ENCODE measurements around the gene NFYB. TPM values are rescaled to one million over a fixed set of nuclear protein-coding genes. Genes with fewer than 3 reads are reported as not detected.

Gene NFYB
- total and polyA plus RNA-seq, 9 of the 15 experiments (the other 6 are each of a cell fraction or from before 2014, with no cell fraction given) = 14.5 to 51.5 (median 32.3) TPM

DNA sequence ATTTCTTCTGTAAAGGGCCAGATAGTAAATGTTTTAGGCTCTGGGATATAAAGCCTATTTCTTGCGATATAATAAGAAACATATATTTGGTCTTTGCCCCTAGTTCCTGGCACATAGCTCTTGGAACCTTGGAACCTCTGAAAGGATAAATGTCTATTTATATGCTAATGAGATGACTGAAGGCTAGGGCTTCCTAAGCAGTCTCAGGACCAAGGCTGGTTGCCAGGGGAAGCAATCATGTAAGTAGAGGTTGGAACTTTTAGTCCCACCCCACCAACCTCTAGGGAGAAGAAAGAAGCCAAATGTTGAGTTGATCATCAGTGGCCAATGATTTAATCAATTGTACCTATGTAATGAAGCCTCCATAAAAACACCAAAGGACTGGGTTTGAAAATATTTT, 26.6 kb upstream of the NFYB start:
- no peaks in the 10 kb centered on the region for H3K27me3 ChIP-seq (ENCODE audit: control insufficient read depth in 2 of 2, insufficient read depth in 2 of 2, low read length in 2 of 2)
- no peak for DNase-seq (ENCODE audit: extremely low read depth in 1 of 4, low spot score in 3 of 4)
- H3K79me2 ChIP-seq (ENCODE audit: control insufficient read depth, insufficient read depth, low read length) = no peaks in the 10 kb centered on the region
- 25% methylated on average over 1 of the region's 1 CpG for WGBS (ENCODE audit: insufficient coverage, low coverage, missing lambda C conversion rate)
- no peaks in the 10 kb centered on the region for H3K9me1 ChIP-seq (ENCODE audit: control insufficient read depth, insufficient read depth, low read length)
- no peaks in the 10 kb centered on the region for H3K36me3 ChIP-seq (ENCODE audit: control insufficient read depth, insufficient read depth, low read length)
- no peaks in the 10 kb centered on the region for H3K4me1 ChIP-seq (replicated peaks in 1 of 2; ENCODE audit: control insufficient read depth in 2 of 2, insufficient read depth in 2 of 2, low read length in 2 of 2)
- no peak for FAIRE-seq
- CTCF ChIA-PET (ENCODE audit: low intra/inter-chr PET ratio) = no interaction called here
- H3K4me2 ChIP-seq (ENCODE audit: insufficient read depth, low read length) = no peak overlapping the region
- no peak overlapping the region for H3K27ac ChIP-seq (ENCODE audit: extremely low read depth, low read depth, low read length)
- no peak overlapping the region for H3K9ac ChIP-seq (ENCODE audit: insufficient read depth in 1 of 2, low read depth in 2 of 2, low read length in 2 of 2)
- no peak overlapping the region for H2AFZ ChIP-seq (ENCODE audit: low read depth, low read length)
- no peak overlapping the region for H3K4me3 ChIP-seq
- POLR2A ChIA-PET = no interaction called here
- no peak for ATAC-seq
- intact Hi-C loops (cut with micrococcal nuclease) = no loop called here
- in situ Hi-C loops (cut with MboI) = no loop called here
- BruUV-seq (replicated peaks) = no TSS peak
- H3K9me3 ChIP-seq (replicated peaks; ENCODE audit: control insufficient read depth, insufficient read depth, low read depth, low read length) = no peaks in the 10 kb centered on the region
- no peaks in the 10 kb centered on the region for H4K20me1 ChIP-seq (replicated peaks; ENCODE audit: control insufficient read depth, insufficient read depth, low read length)
- TF ChIP-seq ZNF668 (CRISPR knock-in tag; IDR thresholded peaks at IDR 0.05) = no peak
- TF ChIP-seq ZNF561 (CRISPR knock-in tag; conservative IDR thresholded peaks at IDR 0.05) = no peak
- no peak for TF ChIP-seq CXXC5 (CRISPR knock-in tag; IDR thresholded peaks at IDR 0.05)
- TF ChIP-seq, protein P1, sequence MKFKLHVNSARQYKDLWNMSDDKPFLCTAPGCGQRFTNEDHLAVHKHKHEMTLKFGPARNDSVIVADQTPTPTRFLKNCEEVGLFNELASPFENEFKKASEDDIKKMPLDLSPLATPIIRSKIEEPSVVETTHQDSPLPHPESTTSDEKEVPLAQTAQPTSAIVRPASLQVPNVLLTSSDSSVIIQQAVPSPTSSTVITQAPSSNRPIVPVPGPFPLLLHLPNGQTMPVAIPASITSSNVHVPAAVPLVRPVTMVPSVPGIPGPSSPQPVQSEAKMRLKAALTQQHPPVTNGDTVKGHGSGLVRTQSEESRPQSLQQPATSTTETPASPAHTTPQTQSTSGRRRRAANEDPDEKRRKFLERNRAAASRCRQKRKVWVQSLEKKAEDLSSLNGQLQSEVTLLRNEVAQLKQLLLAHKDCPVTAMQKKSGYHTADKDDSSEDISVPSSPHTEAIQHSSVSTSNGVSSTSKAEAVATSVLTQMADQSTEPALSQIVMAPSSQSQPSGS (CRISPR knock-in tag; IDR thresholded peaks at IDR 0.05) = no peak
- TF ChIP-seq FOXJ3 (CRISPR knock-in tag; IDR thresholded peaks at IDR 0.05) = no peak
- TF ChIP-seq, protein P2, sequence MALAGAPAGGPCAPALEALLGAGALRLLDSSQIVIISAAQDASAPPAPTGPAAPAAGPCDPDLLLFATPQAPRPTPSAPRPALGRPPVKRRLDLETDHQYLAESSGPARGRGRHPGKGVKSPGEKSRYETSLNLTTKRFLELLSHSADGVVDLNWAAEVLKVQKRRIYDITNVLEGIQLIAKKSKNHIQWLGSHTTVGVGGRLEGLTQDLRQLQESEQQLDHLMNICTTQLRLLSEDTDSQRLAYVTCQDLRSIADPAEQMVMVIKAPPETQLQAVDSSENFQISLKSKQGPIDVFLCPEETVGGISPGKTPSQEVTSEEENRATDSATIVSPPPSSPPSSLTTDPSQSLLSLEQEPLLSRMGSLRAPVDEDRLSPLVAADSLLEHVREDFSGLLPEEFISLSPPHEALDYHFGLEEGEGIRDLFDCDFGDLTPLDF (CRISPR knock-in tag; IDR thresholded peaks at IDR 0.05) = no peak
- no peak for TF ChIP-seq HDAC6 (IDR thresholded peaks at IDR 0.05; ENCODE audit: low read depth, low read length)
- no peak for TF ChIP-seq SMARCA5 (IDR thresholded peaks at IDR 0.05)
- TF ChIP-seq NR4A1 (CRISPR knock-in tag; IDR thresholded peaks at IDR 0.05) = no peak
- no peak for TF ChIP-seq NR4A1 (tag; IDR thresholded peaks at IDR 0.05)
- no peak for TF ChIP-seq KLF16 (IDR thresholded peaks at IDR 0.05)
- no peak for TF ChIP-seq IFI16 (CRISPR knock-in tag; IDR thresholded peaks at IDR 0.05)
- TF ChIP-seq, protein P3, sequence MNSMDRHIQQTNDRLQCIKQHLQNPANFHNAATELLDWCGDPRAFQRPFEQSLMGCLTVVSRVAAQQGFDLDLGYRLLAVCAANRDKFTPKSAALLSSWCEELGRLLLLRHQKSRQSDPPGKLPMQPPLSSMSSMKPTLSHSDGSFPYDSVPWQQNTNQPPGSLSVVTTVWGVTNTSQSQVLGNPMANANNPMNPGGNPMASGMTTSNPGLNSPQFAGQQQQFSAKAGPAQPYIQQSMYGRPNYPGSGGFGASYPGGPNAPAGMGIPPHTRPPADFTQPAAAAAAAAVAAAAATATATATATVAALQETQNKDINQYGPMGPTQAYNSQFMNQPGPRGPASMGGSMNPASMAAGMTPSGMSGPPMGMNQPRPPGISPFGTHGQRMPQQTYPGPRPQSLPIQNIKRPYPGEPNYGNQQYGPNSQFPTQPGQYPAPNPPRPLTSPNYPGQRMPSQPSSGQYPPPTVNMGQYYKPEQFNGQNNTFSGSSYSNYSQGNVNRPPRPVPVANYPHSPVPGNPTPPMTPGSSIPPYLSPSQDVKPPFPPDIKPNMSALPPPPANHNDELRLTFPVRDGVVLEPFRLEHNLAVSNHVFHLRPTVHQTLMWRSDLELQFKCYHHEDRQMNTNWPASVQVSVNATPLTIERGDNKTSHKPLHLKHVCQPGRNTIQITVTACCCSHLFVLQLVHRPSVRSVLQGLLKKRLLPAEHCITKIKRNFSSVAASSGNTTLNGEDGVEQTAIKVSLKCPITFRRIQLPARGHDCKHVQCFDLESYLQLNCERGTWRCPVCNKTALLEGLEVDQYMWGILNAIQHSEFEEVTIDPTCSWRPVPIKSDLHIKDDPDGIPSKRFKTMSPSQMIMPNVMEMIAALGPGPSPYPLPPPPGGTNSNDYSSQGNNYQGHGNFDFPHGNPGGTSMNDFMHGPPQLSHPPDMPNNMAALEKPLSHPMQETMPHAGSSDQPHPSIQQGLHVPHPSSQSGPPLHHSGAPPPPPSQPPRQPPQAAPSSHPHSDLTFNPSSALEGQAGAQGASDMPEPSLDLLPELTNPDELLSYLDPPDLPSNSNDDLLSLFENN (IDR thresholded peaks at IDR 0.05; ENCODE audit: low read depth in 2 of 2, low read length in 2 of 2) = no peak

Data from K562 (cell line).